NCI-H2029 treated with DMSO at 0.1 percent for 48 hours (cell line): ENCODE data around the gene FSTL3.
"Not testable (repeated sequence)": the region's sequence is repeated elsewhere in the genome, so short reads cannot be mapped to it uniquely, and the experiment has no call there.

Source experiments
- DNase-seq: peaks from one replicate; lab custom pipeline; 2025; lab: John Stamatoyannopoulos, UW

FSTL3 gene

DNA sequence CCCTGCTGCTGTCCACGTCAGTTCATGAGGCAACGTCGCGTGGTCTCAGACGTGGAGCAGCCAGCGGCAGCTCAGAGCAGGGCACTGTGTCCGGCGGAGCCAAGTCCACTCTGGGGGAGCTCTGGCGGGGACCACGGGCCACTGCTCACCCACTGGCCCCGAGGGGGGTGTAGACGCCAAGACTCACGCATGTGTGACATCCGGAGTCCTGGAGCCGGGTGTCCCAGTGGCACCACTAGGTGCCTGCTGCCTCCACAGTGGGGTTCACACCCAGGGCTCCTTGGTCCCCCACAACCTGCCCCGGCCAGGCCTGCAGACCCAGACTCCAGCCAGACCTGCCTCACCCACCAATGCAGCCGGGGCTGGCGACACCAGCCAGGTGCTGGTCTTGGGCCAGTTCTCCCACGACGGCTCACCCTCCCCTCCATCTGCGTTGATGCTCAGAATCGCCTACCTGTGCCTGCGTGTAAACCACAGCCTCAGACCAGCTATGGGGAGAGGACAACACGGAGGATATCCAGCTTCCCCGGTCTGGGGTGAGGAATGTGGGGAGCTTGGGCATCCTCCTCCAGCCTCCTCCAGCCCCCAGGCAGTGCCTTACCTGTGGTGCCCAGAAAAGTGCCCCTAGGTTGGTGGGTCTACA lies 6.6 kb downstream of the FSTL3 start:
- no peak for DNase-seq

DNA sequence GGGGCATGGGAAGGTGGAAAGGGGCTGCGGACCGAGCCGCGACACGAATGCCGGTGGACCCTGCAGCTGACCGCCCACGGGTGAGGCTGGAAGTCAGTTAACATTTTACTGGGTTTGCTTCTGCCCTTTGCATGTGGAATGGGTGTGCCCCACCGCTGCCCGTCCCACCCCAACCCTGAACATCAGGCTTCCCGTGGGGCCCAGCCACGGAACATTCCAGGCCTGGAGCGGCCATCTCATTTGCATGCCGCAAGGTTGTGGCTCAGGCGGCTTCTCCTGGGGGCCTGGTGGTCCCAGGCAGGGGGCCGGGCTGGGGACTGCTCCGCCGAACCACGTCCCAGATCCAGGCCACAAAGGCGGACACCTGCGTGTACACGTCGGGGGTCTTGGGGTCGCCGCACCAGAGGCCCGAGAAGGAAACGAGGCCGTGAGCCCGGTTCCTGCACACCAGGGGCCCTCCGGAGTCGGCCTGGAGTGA lies 9.3 kb downstream of the FSTL3 start:
- DNase-seq = no peak

DNA sequence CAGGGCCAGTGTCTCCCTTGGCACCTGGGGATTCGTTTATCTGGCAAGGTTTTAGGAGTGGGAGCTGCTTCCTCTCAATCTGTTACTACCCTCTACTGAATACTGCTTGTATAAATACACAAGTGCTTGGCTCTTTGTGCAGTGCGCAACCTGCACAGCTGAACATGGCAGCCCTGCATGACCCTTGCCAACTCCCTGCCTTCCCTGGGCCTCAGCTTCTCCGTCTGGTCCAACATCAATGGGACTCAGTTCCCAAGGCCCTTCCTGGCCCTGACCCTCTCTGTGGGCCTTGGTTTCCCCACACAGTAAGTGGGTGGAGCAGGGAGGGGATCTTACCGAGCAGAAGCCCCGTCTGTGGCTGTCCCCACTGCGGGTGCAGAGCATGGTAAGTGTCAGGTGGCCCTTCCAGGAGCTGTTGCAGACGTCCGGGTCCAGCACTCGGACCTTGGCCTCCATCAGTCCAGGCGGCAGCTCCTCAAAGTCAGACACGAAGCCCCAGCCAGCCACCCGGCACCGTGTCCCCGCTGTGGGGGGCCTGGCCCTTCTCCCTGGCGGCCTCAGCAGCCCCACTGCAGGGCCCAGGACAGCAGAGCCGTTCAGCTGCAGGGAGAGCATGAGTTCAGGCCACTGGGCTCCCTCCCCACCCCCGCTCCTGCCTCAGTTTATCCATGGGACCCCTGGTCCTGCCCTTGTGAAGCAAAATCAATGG lies 10.6 kb downstream of the FSTL3 start:
- DNase-seq = no peak

DNA sequence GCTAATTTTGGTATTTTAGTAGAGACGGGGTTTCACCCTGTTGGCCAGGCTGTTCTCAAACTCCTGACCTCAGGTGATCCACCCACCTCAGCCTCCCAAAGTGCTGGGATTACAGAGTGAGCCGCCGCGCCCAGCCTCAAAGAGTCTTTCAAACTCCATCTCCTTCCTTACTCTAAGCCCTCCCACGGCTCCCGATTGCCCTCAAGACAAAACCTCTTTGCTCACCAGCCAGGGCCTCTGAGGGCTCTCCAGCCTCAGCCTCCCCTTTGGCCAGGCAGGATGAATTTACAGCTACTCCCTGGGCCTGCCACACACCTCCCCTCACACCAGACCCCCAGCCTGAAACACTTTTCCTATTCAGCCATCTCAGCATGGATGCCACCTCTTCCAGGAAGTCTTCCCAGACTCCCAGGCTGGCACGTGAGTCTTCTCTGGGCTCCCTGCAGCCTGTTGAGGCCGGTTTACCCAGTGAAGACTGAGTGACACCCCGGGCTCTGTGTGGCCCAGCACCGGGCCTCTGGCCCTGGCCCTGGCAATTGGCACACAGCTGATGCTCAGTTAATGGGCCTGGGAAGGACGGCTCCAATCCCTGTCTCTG lies 11.5 kb downstream of the FSTL3 start:
- DNase-seq = no peak

DNA sequence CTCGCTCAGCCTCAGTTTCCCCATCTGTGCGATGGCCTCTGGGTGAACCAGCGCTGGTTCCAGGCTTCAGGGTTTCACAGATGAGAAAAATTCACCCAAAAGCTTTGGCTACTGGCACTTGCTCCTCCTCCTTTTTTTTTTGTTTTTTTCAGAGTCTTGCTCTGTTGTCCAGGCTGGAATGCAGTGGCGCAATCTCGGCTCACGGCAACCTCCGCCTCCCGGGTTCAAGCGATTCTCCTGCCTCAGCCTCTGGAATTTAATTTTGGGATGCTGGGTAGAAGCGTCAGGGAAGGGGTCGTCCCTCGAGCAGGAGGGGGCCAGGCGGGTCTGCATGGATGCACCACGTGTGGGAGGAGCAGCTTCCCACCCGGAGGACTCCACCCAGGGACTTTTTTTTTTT lies 12.0 kb downstream of the FSTL3 start:
- DNase-seq = no peak

DNA sequence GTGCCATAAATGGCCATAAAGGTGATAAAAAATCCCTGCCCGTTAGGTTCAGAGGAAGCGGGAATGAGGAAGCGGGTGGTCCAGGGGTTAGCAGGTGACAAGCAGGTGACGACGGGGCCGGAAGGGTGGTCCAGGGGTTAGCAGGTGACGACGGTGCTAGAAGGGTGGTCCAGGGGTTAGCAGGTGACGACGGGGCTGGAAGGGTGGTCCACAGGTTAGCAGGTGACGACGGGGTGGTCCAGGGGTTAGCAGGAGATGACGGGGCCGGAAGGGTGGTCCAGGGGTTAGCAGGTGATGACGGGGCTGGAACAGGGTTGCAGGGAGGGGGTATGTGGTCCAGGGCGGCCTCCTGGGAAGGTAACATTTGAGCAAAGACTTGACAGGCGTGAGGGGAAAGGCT lies 12.8 kb downstream of the FSTL3 start:
- DNase-seq = no peak

DNA sequence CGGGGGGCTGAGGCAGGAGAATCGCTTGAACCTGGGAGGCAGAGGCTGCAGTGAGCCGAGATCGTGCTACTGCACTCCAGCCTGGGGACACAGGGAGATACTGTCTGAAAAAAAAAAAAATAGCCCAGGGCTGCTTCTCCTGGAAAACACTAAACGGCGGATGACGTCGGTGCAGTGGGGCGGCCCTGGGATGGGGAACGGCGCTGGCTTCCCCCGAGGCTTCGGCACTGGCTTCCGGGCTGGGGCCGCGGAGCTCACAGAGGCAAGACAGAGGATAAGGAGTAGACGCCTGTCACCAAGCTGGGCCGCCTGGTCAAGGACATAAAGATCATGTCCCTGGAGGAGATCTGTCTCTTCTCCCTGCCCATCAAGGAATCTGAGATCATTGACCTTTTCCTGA lies 14.0 kb downstream of the FSTL3 start:
- DNase-seq = no peak

DNA sequence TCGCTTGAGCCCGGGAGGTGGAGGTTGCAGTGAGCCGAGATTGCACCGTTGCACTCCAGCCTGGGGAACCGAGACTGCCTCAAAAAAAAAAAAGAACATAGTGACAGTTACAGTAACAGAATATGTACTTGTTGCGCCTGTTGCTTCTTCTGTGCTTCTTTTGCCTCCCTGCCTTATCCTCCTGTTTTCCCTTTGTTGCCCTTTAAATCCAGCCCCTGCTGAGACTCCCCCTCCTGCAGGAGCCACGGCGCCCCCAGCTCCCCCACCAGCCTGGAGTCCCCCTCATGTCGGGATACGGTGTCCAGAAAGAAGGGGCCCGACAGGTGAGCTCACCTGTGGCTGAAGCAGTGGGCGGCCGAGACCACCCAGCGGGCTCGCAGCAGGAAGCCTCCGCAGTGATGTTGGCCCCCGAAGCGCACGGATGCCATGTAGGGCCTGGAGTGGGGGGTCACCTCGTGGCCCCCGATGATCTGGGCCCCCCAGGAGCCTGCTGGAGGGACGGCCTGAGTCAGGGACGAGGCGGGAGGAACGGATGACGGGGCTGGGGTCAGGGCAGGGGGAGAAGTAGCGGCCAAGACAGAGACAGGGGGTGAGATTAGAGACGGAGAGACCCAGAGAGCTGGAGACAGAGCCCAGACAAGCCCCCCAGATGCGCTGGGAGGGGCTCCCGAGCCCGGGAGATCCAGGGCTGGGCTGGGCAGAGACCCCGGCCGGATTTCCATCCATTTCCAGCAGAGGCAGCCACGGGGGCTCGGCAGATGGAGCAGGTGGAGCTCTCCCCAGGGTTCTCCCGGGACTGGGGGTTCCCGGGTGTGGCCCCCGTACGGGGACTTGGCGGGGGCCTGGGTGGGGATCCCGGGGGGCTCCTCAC lies 18.5 kb downstream of the FSTL3 start:
- no peak for DNase-seq

DNA sequence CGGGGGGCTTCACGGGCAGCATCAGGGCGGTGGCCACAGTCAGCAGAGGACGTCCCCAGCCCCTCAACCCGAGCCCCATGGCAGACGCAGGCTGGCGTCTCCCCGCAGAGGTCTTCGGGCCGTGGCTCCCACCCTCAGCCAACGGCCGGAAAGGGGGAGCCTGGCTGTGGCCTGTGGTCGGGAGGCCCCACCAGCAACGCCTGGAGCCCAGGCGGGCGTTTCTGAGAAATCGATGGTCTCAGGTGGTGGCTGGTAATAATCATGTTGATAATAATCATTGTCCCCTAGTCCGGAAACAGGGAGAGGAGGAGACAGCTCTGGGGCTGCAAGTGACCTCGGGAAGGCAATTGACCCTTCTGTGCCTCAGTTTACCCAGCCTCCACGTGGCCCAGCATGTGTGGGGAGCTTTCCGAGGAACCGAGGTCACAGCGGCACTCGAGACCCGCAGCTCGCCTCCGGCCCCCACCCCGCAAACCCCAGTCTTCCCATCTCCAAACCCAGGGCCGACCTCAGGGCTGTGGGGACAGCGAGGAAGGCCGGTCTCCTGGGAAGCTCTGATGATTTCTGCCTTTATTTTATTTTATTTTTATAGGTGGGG lies 19.3 kb downstream of the FSTL3 start, which contains the start of gene PRSS57:
TSS of gene PRSS57 (minus strand) at position 101 of the 598 bp plus-strand sequence. CDS start at position 79, 22 bp downstream.
- no peak for DNase-seq

DNA sequence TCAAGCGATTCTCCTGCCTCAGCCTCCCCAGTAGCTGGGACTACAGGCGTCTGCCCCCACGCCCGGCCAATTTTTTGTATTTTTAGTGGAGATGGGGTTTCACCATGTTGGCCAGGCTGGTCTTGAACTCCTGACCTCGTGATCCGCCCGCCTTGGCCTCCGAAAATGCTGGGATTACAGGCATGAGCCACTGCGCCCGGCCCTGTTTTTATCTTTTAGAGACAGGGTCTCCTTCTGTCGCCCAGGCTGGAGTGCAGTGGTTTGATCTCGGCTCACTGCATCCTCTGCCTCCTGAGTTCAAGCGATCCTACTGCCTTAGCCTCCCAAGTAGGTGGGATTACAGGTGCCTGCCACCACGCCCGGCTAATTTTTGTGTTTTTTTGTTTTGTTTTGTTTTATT lies 22.3 kb downstream of the FSTL3 start:
- DNase-seq = not testable (repeated sequence)

DNA sequence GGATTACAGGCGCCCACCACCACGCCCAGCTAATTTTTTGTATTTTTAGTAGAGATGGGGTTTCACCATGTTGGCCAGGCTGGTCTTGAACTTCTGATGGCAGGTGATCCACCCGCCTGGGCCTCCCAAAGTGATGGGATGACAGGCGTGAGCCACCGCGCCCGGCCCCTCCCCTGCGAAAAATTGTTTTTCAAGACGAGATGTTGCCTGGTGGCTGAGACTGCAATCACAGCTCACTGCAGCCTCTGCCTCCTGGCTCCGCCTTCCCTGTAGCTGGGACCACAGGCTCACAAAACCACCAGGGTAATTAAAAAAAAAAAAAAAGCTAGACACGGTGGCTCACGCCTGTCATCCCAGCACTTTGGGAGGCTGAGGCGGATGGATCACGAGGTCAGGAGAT lies 23.7 kb downstream of the FSTL3 start:
- not testable (repeated sequence) for DNase-seq

DNA sequence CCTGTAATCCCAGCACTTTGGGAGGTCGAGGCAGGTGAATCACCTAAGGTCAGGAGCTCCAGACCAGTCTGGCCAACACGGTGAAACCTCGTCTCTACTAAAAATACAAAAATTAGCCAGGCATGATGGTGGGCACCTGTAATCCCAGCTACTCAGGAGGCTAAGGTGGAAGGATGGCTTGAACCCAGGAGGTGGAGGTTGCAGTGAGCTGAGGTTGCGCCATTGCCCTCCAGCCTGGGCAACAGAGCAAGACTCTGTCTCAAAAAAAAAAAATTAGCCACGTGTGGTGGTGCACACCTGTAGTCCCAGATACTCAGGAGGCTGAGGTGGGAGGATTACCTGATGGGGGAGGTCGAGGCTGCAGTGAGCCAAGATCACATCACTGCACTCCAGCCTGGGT lies 26.7 kb downstream of the FSTL3 start:
- DNase-seq = not testable (repeated sequence)

DNA sequence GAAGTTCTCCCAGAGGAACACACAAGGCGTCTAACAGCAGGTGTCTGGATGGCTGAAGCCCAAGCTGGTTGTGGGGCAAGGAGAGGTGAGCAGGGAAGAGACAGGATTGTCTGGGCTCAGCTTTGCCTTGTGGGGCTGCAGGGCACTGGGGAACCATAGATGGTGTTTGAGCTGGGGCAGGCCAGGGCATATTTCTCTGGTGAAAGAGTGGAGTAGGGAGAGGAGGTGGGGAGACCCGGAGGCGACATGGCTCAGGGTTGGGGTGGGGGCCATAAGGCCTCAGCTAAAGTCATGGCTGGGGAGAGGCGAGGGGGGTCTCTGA lies 27.1 kb downstream of the FSTL3 start:
- no peak for DNase-seq

DNA sequence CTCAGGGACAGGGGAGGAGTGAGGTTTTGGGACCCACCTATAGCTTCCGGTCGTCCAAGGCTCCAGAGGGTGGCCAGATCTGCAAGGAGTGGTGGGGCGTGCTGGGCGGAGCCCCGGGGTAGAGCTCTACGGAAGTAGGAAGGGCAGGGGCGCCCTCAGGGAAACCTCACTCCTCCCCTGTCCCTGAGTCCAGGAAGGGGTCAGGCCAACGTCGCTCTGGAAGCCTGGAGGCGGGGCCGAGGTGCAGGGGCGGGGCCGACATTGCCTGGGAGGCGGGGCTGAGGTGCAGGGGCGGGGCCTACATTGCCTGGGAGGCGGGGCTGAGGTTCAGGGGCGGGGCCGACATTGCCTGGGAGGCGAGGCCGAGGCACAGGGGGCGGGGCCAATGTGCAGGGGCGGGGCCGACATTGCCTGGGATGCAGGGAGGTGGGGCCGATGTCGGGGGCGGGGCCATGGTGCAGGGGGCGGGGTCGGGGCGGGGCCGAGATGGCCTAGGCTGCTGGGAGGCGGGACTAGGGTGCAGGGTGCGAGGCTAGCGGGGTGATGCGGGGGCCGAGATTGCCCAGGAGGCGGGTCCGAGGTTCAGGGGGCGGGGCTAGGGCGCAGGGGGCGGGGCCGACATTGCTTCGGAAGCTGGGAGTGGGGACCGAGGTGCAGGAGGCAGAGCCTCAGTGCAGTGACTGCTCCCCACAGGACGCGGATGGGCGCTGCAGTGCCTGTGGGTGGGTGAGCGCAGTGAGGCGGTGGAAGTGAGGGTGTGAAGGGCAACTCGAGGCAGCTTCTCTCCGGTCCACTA lies 27.7 kb downstream of the FSTL3 start:
- no peak for DNase-seq

DNA sequence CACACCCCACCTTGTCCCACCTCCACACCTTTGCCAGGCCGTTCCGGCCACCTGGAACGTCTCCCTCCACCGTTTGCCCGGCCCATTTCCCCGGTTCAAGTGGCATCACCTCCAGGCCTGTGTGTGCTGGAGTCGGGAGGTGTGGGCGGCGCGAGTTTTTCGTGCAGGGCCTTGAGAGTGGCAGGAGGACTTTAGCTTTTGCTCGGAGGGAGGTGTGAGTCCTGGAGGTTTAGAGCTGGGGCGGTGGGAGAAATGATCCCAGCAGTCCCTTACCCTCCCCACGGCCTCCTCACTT lies 28.2 kb downstream of the FSTL3 start:
- no peak for DNase-seq

DNA sequence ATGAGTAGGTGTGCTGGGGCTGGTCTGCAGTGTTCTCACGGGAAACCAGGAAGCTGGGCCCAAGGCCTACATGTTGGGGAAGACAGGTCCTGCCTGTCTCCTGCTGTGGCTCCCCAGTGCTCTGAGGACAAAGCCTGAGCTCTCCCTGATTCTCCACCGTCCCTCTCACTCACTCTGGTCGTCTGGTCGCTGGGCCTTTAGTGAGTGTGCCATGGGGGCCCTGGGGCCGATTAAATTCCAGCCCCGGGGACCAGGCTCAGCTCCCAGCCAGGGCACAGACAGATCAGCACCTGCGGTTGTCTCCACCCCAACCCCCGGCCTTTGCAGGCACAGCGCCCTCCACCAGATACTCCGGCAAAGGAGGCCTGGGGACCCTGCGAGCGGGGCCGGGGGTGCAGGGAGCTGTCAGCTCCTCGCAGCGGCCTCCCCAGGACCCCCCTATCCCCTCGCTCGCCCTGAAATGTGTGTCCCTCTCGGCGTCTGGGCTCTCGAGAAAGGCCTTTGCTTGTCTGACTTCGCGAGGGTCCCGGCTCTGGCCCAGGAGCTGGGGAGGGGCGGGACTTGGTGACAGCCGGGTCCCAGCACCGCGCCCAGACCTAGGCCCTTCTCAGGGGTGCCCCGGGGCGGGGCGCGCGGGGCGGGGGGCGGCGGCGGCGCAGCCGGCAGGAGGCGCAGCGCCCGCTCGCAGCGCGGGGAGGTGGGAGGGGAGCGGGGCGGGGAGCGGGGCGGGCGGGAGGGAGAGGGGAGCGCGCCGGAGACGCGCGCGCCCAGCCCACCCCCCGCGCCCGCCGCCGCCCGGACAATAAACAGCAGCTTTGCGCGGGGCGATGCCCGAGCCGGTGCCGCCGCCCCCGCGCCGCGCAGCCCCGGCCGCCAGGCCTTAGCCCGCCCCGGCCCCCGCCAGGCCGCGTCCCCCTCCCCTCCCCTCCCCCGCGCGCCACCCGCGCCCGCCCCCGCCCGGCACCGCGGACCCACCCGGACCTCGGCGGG lies 32.3 kb downstream of the FSTL3 start, which contains the start of gene PALM:
TSS of gene PALM (plus strand) at position 782 of the 990 bp plus-strand sequence. CDS start 212 bp downstream, outside the sequence.
- no peak for DNase-seq

DNA sequence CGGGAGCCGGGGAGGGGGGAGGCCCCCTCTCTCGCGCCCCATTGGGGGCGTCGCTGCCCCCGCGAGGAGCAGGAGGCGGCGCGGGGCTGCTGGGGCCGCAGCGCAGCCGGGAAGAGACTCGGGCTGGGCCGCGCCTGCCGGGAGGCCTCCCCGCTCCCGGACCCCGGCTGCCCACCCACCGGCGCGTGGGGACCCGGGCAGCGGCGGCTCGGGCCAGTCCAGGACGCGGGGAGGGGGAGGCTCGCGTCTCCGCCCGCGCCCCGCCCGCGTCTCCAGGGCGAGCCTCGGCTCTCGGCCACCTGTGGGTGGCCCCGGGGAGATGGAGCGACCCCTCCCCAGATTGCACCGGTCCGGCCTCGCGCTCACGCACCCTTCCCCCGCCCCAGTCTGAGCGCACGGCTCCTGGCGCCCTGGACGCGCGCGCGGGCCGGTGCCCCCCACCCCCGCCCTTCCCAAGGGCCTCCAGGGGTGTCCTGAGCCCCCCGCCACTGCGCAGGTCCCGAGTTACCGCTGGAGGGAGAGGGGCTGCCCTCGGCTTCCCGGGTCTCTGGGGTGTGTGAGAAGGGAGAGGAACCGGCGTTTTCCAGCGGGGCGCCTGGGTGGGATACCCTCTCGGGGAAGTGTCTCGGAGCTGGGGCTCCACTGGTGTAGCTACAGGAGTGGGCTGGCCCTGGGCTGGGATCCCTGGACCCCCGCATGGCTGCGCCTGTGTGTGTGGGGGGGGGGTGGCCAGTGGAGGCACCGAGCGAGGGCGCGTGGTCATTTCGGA lies 33.2 kb downstream of the FSTL3 start:
- no peak for DNase-seq

DNA sequence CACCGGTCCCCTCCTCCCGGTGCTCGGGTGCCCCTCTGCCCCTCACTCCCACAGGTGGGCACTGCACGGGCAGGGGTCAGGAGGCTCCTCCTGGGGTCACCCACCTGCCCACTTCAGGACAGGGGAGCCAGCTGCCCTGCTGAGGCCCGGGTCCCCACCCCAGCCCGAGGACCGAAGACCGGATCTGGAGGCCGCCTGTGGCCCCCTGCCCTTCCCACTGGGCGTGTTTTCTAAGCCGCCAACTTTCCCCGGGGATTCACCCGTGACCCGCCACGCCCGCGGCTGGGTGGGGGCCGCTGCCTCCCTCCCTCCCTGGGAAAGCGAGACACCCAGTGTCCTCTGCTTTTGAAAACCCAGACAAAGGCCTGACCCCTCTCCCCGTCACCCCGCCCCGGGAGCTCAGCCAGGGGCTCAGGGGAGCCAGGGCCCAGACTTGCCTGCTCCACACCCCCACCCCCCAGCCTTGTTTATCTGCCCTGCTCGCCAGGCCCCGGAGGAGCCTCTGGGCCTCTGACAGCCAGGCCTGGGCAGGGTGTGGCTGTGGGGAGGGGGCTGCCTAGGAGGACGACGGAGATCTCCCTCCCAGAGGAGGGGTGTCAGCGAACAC lies 33.9 kb downstream of the FSTL3 start:
- no peak for DNase-seq

DNA sequence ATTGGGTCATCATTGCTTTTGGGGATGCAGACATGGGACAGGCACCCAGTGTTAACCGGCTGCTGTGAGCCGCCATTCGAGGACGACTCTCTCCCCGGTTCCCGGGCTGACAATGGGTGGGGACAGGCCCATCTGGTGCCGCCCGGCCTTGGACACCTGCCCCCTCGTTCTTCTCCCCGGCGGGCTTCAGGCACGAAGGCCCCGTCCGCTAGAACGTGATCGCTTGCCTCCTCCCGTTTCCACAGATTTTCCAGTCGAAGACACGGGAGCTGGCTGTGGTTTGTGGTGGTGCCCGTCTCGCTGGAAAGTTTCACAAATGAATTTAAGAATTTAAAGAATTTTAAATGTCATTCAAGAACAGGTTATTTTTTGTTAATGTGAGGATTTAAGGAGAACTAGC lies 34.6 kb downstream of the FSTL3 start:
- no peak for DNase-seq
